Activated CD4-positive, alpha-beta T cell treated with anti-CD3 and anti-CD28 coated beads, Interleukin-2, Interleukin-6, amounts not matched to agents 100 ng/mL and 50 ng/mL, durations not matched to agents 16 hours and 8 hours (primary cell): ENCODE data around the gene TET1.
A peak's percentile ranks its signal among the peaks of the same experiment; 100 is the strongest.
"Not testable (repeated sequence)": the region's sequence is repeated elsewhere in the genome, so short reads cannot be mapped to it uniquely, and the experiment has no call there.

Experiments
- DNase-seq: peaks from one replicate; pipeline ENCODE4 v3.0.0-alpha.2; 2020

Gene TET1

GRCh38 chr10:68720793-68721672 lies 160.9 kb downstream of the TET1 start, which contains the start of gene CCAR1:
CCAR1 (plus strand) TSS chr10:68721239; CDS start chr10:68722505, 1,266 bp downstream.
- DNase-seq, result peak; percentile 98

DNA sequence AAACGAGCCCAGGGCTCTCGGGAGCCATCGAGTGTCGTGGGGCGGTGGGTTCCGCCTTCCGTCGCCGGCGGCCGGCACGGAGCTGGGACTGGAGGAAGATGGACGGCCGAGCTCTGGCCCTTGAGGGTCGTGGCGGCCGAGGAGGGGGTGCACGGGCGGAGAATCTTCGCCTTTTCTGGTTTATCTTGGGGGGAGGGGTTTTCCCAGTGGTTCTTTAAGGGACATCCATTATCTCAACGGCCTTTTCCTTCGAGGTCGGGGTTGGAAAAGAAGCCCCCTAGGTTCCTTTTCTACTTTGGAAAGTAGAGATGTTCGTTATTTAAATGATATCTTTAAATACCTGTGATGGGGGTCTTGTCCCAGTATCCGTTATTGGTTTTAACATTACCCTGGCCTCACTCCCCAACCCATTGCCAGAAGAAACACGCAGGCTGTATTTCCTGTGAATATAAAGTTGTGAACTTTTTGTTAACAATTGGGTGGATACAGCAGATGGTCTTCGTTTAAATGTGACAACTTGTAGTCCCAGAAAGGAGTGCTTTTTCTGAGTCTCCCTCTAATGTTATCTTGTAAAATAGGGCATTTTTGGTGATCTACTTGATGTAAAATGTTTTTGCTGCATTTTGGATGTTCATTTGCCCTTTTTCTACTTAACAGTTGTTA lies 161.7 kb downstream of the TET1 start:
- no peak for DNase-seq

DNA sequence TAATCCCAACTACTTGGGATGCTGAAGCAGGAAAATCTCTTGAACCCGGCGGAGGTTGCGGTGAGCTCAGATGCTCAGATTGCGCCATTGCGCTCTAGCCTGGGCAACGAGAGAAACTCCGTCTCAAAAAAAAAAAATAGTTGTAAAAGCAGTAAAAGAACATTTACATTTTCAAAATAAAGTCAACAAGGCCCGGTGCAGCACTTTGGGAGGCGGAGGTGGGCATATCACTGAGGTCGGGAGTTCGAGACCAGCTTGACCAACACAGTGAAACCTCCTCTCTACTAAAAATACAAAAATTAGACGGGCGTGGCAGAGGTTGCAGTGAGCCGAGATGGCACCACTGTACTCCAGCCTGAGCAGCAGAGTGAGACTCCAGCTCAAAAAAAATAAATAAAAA lies 164.9 kb downstream of the TET1 start:
- DNase-seq, result no peak

GRCh38 chr10:68727146-68727545 lies 167.0 kb downstream of the TET1 start:
- no peak for DNase-seq

- no peak for DNase-seq
Observed at GRCh38 chr10:68732651-68733050, 172.5 kb downstream of the TET1 start.

GRCh38 chr10:68734349-68734748 lies 174.2 kb downstream of the TET1 start:
- DNase-seq, result no peak

DNA sequence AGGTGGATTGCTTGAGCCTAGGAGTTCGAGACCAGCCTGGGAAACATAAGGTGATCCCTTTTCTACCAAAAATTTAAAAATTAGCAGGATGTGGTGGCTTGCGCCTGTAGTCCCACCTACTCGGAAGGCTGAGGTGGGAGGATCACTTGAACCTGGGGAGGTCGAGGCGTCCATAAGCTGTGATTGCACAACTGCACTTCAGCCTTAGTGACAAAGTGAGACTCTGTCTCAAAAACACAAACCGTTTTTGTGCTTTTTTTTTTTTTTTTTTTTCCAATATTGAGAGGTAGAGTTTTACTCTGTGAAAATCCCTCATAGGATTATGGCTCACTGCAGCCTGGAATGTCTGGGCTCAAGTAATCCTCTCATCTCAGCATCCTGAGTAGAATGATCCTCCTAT lies 175.0 kb downstream of the TET1 start:
- DNase-seq, result no peak

- DNase-seq, result not testable (repeated sequence)
Observed at GRCh38 chr10:68735739-68736138, 175.6 kb downstream of the TET1 start.

GRCh38 chr10:68740676-68741075 lies 180.5 kb downstream of the TET1 start:
- not testable (repeated sequence) for DNase-seq

GRCh38 chr10:68742397-68742796 lies 182.3 kb downstream of the TET1 start:
- no peak for DNase-seq
